H1 (cell line): ENCODE data around the gene MYOM1. TPM values are rescaled to one million over a fixed set of nuclear protein-coding genes. Genes with fewer than 3 reads are reported as not detected.

Source experiments
- NANOG ChIP-seq: IDR thresholded peaks from 2 replicates; pipeline ENCODE4 v1.6.1; 2011; ENCODE audit warnings: low read length, low read depth, mild to moderate bottlenecking, inconsistent platforms; ENCODE audit not compliant: insufficient read depth, poor library complexity, severe bottlenecking
- SIN3A ChIP-seq, 2 experiments: IDR thresholded peaks in 1 of 2; conservative IDR thresholded peaks in 1 of 2; 2 replicates each; pipeline ENCODE4 v1.6.1; 2011 to 2012; ENCODE audit warnings: low read length in 2 of 2, improper control_type of control experiment in 1 of 2, low read depth in 1 of 2, mild to moderate bottlenecking in 1 of 2
- polyA plus RNA-seq, 7 experiments: library from polyadenylated mRNA; depleted of rRNA in 3 of 7; stranded (reverse) in 5 of 7; unstranded in 2 of 7; fragments of >200 nt in 5 of 7; fragments of 200-250 nt in 2 of 7; gene quantifications; 1 replicate in 5 of 7; 2 replicates in 1 of 7; 4 replicates in 1 of 7; pipeline versions ENCODE4 v1.2.1 to v1.2.3, GENCODE V29; 2011 to 2013; ENCODE audit warnings: missing spikeins in 2 of 7, mixed read lengths in 2 of 7
- total RNA-seq: library from RNA; stranded (reverse); fragmentation: NEBNext Ultra II Directional; extraction: Animal tissue kit (Norgen Biotek cat#: 25700); gene quantifications from 2 replicates; pipeline ENCODE4 v1.2.1, GENCODE V29; 2021

MYOM1 gene
- total and polyA plus RNA-seq, 2 of the 8 experiments (the other 6 are each of a cell fraction or from before 2014, with no cell fraction given): 0.06 to 0.32 TPM

DNA sequence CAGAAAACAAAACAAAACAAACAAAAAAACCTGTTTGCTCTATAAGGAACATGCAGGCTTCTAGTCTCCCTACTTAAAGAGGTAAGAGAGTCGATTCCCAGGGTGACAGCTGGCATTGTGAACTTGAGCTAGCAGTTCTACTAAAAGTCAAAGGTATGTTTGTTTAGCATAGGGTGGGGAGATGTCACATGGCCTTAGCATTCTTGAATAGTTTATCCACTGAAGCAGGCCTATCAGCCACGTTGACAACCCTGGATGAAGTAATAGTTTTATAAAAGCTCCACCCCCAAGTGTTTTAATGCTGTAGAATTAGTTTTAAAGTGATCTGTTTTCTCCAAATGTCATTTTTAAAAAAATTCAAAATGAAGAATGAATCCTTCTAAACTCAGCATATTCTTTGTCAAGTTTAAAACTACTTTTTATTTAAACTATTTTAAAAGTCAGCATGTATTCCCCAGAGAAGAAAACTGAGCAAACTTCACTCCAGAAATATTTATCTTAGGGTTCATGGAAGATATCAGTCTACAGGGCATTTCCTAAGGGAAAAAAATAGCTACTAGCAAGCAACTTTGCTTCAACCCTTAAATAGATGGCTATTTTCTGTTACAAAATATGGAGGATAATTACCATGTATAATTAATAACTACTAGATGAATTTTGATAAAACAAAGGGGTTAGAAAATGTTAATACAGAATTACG is 1.7 kb downstream of the MYOM1 start (continued):
- no peak for TF ChIP-seq NANOG
- TF ChIP-seq SIN3A (conservative IDR thresholded peaks at IDR 0.05 in 1 of 2, IDR thresholded peaks at IDR 0.05 in 1 of 2; ENCODE audit: low read depth in 1 of 2, low read length in 2 of 2): no peak
- TF ChIP-seq, all 59 proteins: peak for 0
